ENCODE results near the gene NBL1.

DNA sequence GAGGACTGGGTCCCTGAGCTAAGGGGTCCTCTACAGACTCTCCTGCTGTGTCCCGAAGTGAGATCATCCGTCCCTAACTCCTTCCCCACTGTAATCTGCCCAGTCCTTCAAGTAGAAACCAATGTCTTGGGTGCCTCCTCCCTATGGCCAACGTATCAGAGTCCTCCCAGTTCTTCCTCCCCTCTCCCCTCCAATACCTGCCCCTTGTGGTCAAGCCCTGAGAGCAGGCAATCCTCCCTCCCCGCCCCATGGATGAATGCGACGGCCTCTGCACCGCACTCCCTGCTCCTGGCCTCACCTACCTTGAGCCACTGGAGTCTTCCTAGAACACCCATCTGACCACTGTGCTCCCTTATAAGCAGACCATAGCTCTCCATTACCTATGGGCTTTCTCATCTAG is 51.7 kb downstream of the NBL1 start:
- TF ChIP-seq CTCF (IDR thresholded peaks at IDR 0.05) = no peak
- no peak for TF ChIP-seq POLR2A (IDR thresholded peaks at IDR 0.05)
